SK-N-SH (cell line): ENCODE data around the gene GNG13. TPM values are rescaled to one million over a fixed set of nuclear protein-coding genes. Genes with fewer than 3 reads are reported as not detected.

Source experiments
- CTCF ChIA-PET: fragments of 300-600, 350-600 bp; formaldehyde crosslinking; extraction: SDS; loops from one replicate; lab custom pipeline; 2021; lab: Yijun Ruan, JAX
- POLR2A ChIA-PET: fragments of 350-600 bp; sonication (Branson Sonifier 250); formaldehyde crosslinking; extraction: SDS; loops from one replicate; lab custom pipeline; 2020; ENCODE audit warnings: antibody characterized with exemption, inconsistent platforms; lab: Yijun Ruan, JAX
- DNase-seq: peaks from one replicate; pipeline ENCODE4 v3.0.0; 2012
- H2AFZ ChIP-seq: fragments of 200-600 bp; sonication (generic); 2 replicates; pipeline ENCODE4 v1.8.1; 2016; ENCODE audit warnings: antibody characterized with exemption, mild to moderate bottlenecking, low read depth
- H3F3A ChIP-seq: fragments of 200-600 bp; sonication (generic); replicated peaks from 2 replicates; pipeline ENCODE3; 2016; ENCODE audit warnings: antibody characterized with exemption, mild to moderate bottlenecking; ENCODE audit not compliant: insufficient read depth
- H3K27ac ChIP-seq, 2 experiments: fragments of 200-500 bp in 1 of 2; fragments of 200-600 bp in 1 of 2; sonication (Bioruptor generic) in 1 of 2; sonication (generic), shearing (Covaris generic) in 1 of 2; 2 replicates each; pipeline versions ENCODE4 v1.5.1 to v1.6.1; 2014 to 2016; ENCODE audit warnings: low read depth in 2 of 2, inconsistent platforms in 1 of 2, low read length in 1 of 2, mild to moderate bottlenecking in 1 of 2, mixed read lengths in 1 of 2
- H3K27me3 ChIP-seq: fragments of 200-600 bp; sonication (generic), shearing (Covaris generic); 2 replicates; pipeline ENCODE4 v1.6.1; 2016; ENCODE audit warnings: mixed run types; ENCODE audit not compliant: insufficient read depth
- H3K36me3 ChIP-seq, 2 experiments: fragments of 200-500 bp in 1 of 2; fragments of 200-600 bp in 1 of 2; sonication (Bioruptor generic) in 1 of 2; sonication (generic) in 1 of 2; replicated peaks in 1 of 2; 2 replicates each; pipeline versions ENCODE3 to v1.5.1; 2014 to 2016; ENCODE audit warnings: low read length in 1 of 2, mild to moderate bottlenecking in 1 of 2; ENCODE audit not compliant: insufficient read depth in 2 of 2, control insufficient read depth in 1 of 2
- H3K4me1 ChIP-seq, 2 experiments: fragments of 200-500 bp in 1 of 2; fragments of 200-600 bp in 1 of 2; sonication (Bioruptor generic) in 1 of 2; sonication (generic), shearing (Covaris generic) in 1 of 2; 2 replicates each; pipeline versions ENCODE4 v1.5.1 to v1.6.1; 2014 to 2016; ENCODE audit warnings: low read depth in 1 of 2, low read length in 1 of 2, mixed run types in 1 of 2; ENCODE audit not compliant: insufficient read depth in 2 of 2, control insufficient read depth in 1 of 2
- H3K4me2 ChIP-seq: fragments of 200-600 bp; sonication (generic), shearing (Covaris generic); 2 replicates; pipeline ENCODE4 v1.6.1; 2017; ENCODE audit warnings: mixed run types
- H3K4me3 ChIP-seq, 2 experiments: fragments of 200-500 bp in 1 of 2; fragments of 200-600 bp in 1 of 2; sonication (Bioruptor generic) in 1 of 2; sonication (generic), shearing (Covaris generic) in 1 of 2; 2 replicates each; pipeline versions ENCODE4 v1.5.1 to v1.8.1; 2014 to 2016; ENCODE audit warnings: low read depth in 2 of 2, inconsistent platforms in 1 of 2, low read length in 1 of 2, mild to moderate bottlenecking in 1 of 2, mixed read lengths in 1 of 2, moderate library complexity in 1 of 2
- H3K79me2 ChIP-seq: fragments of 200-600 bp; sonication (generic); 2 replicates; pipeline ENCODE4 v1.8.1; 2017; ENCODE audit warnings: mild to moderate bottlenecking; ENCODE audit not compliant: insufficient read depth
- H3K9ac ChIP-seq: fragments of 200-600 bp; sonication (generic); 2 replicates; pipeline ENCODE4 v1.6.1; 2017; ENCODE audit warnings: mixed run types
- H3K9me2 ChIP-seq: fragments of 200-600 bp; sonication (generic); 2 replicates; pipeline ENCODE4 v1.6.1; 2017; ENCODE audit warnings: mixed run types
- H3K9me3 ChIP-seq: fragments of 200-600 bp; sonication (generic); 2 replicates; pipeline ENCODE4 v1.6.1; 2017; ENCODE audit warnings: mixed run types, mild to moderate bottlenecking, moderate library complexity
- H4K20me1 ChIP-seq: fragments of 200-600 bp; sonication (generic); 2 replicates; pipeline ENCODE4 v1.6.1; 2017; ENCODE audit warnings: mild to moderate bottlenecking, mixed run types; ENCODE audit not compliant: insufficient read depth
- GABPA ChIP-seq: IDR thresholded peaks from 2 replicates; pipeline ENCODE4 v1.4.0; 2012; ENCODE audit warnings: low read depth, mild to moderate bottlenecking
- MEF2A ChIP-seq: IDR thresholded peaks from 2 replicates; pipeline ENCODE4 v1.4.0; 2012; ENCODE audit warnings: low read depth, borderline replicate concordance
- NRF1 ChIP-seq: IDR thresholded peaks from 2 replicates; pipeline ENCODE4 v1.6.1; 2012; ENCODE audit warnings: low read depth, mild to moderate bottlenecking, low read length
- REST ChIP-seq: IDR thresholded peaks from 2 replicates; pipeline ENCODE4 v1.6.1; 2012; ENCODE audit warnings: mild to moderate bottlenecking, low read depth, low read length, moderate library complexity
- USF2 ChIP-seq: fragments of 150-350 bp; IDR thresholded peaks from 2 replicates; pipeline ENCODE4 v1.6.1; 2017; ENCODE audit warnings: antibody characterized with exemption, low read length, low read depth, borderline replicate concordance
- YY1 ChIP-seq: IDR thresholded peaks from 2 replicates; pipeline ENCODE4 v1.4.0; 2012; ENCODE audit warnings: low read depth, mild to moderate bottlenecking
- WGBS: methylation state at CpG from one replicate; pipeline ENCODE4 v1.1.6; 2017; ENCODE audit warnings: low lambda C conversion rate; 5-methylcytosine and 5-hydroxymethylcytosine counted together
- polyA plus RNA-seq, 3 experiments: library from polyadenylated mRNA; depleted of rRNA; stranded (reverse); fragments of >200 nt; gene quantifications; 2 replicates each; pipeline ENCODE4 v1.2.3, GENCODE V29; 2012

The GNG13 gene
- polyA plus RNA-seq, 1 of the 3 experiments (the other 2 are of a cell fraction), result not detected

GRCh38 chr16:819336-820043, 19.0 kb upstream of the GNG13 start:
- Histone ChIP-seq H3K27me3 (peaks cover 46% of the 10 kb centered on the region), H3K4me1 (no peaks in the 10 kb centered on the region), H3K79me2 (no peaks in the 10 kb centered on the region), H3K9me3 (no peaks in the 10 kb centered on the region), H2AFZ (no peak overlapping the region), H3K4me3 (no peak overlapping the region), H3F3A (no peaks in the 10 kb centered on the region), H3K9ac (no peak overlapping the region), H4K20me1 (no peaks in the 10 kb centered on the region), H3K27ac (no peak overlapping the region), H3K36me3 (no peaks in the 10 kb centered on the region), H3K4me2 (no peak overlapping the region), H3K9me2 (no peaks in the 10 kb centered on the region)
- POLR2A ChIA-PET, result interaction anchor here (0.7 kb wide), 1 partner anchor 9 kb away, joined by 4 read pairs; no protein-coding TSS in a partner anchor
- CTCF ChIA-PET, result interaction anchor here (0.6 to 10.1 kb wide), 2 partner anchors 211 to 237 kb away, joined by 3 to 61 read pairs; no protein-coding TSS in a partner anchor
- WGBS, result 16% methylated on average over 23 of the region's 23 CpGs
- DNase-seq, result no peak
- TF ChIP-seq GABPA (no peak), YY1 (no peak), USF2 (no peak)

GRCh38 chr16:818592-818991, 18.1 kb upstream of the GNG13 start:
- Histone ChIP-seq H2AFZ (no peak overlapping the region), H3K4me1 (no peaks in the 10 kb centered on the region), H3K9me3 (no peaks in the 10 kb centered on the region), H3K79me2 (no peaks in the 10 kb centered on the region), H3K4me2 (no peak overlapping the region), H3F3A (no peaks in the 10 kb centered on the region), H3K9me2 (no peaks in the 10 kb centered on the region), H3K9ac (no peak overlapping the region), H4K20me1 (no peaks in the 10 kb centered on the region), H3K27ac (no peak overlapping the region), H3K36me3 (no peaks in the 10 kb centered on the region), H3K4me3 (no peak overlapping the region)
- 38% methylated on average over 2 of the region's 2 CpGs for WGBS
- ChIA-PET CTCF (interaction anchor here (10.1 kb wide), 1 partner anchor 238 kb away, joined by 61 read pairs; no protein-coding TSS in a partner anchor), POLR2A (no interaction called here)
- no peak for DNase-seq
- TF ChIP-seq REST (no peak), NRF1 (no peak), MEF2A (no peak)
- TF ChIP-seq, all 33 proteins: peak for 0
- peaks cover 46% of the 10 kb centered on the region for H3K27me3 ChIP-seq
